Natural killer cell (primary cell): ENCODE results near the gene INPPL1. TPM values are rescaled to one million over a fixed set of nuclear protein-coding genes. Genes with fewer than 3 reads are reported as not detected.
"Not testable (repeated sequence)": the region's sequence is repeated elsewhere in the genome, so short reads cannot be mapped to it uniquely, and the experiment has no call there.

Experiments
- ATAC-seq, 3 donors: fragments of 150-1000 bp in 2 of 3; fragments of 200-7000 bp in 1 of 3; cut with Tn5 transposase; 1 replicate in 1 of 3; 2 replicates in 2 of 3; pipeline ENCODE4 v1.10.0; 2021; ENCODE audit warnings: mild to moderate bottlenecking in 2 of 3, moderate library complexity in 2 of 3
- DNase-seq, 2 donors: peaks; one replicate each; pipeline versions ENCODE4 v3.0.0 to v3.0.0-alpha.2; 2013 to 2021; ENCODE audit warnings: mixed read lengths in 1 of 2
- H3K27ac ChIP-seq: one replicate; pipeline ENCODE4 v1.5.1; 2013; ENCODE audit warnings: mild to moderate bottlenecking, low read length
- H3K27me3 ChIP-seq: one replicate; pipeline ENCODE4 v1.6.1; 2013; ENCODE audit warnings: low read length; ENCODE audit not compliant: control insufficient read depth, insufficient read depth
- H3K36me3 ChIP-seq: one replicate; pipeline ENCODE4 v1.6.1; 2013; ENCODE audit warnings: low read length; ENCODE audit not compliant: control insufficient read depth, insufficient read depth
- H3K4me1 ChIP-seq: one replicate; pipeline ENCODE4 v1.6.1; 2013; ENCODE audit warnings: low read length; ENCODE audit not compliant: control insufficient read depth, insufficient read depth
- H3K4me3 ChIP-seq: one replicate; pipeline ENCODE4 v1.5.1; 2013; ENCODE audit warnings: low read length
- H3K9me3 ChIP-seq: one replicate; pipeline ENCODE4 v1.6.1; 2013; ENCODE audit warnings: low read length; ENCODE audit not compliant: control insufficient read depth, insufficient read depth
- H3K27ac Mint-ChIP-seq, 2 donors: one replicate each; pipeline ENCODE4 v1.8.0; 2022; ENCODE audit warnings: mild to moderate bottlenecking in 2 of 2, mixed read lengths in 2 of 2, moderate library complexity in 1 of 2
- H3K27me3 Mint-ChIP-seq, 2 donors: one replicate each; pipeline ENCODE4 v1.8.0; 2022; ENCODE audit warnings: low read depth in 2 of 2, mixed read lengths in 2 of 2
- H3K36me3 Mint-ChIP-seq: one replicate; pipeline ENCODE4 v1.8.0; 2022; ENCODE audit warnings: mixed read lengths
- H3K4me1 Mint-ChIP-seq, 2 donors: one replicate each; pipeline ENCODE4 v1.8.0; 2022; ENCODE audit warnings: mixed read lengths in 2 of 2
- H3K4me3 Mint-ChIP-seq: one replicate; pipeline ENCODE4 v1.8.0; 2022; ENCODE audit warnings: mild to moderate bottlenecking, moderate library complexity, mixed read lengths
- H3K9me3 Mint-ChIP-seq, 2 donors: one replicate each; pipeline ENCODE4 v1.8.0; 2022; ENCODE audit warnings: mixed read lengths in 2 of 2
- CTCF ChIP-seq: fragments of 200-600 bp; IDR thresholded peaks from one replicate; pipeline ENCODE4 v1.8.0; 2022; ENCODE audit warnings: antibody characterized with exemption
- WGBS: methylation state at CpG from one replicate; pipeline ENCODE4 v1.1.7; 2013; ENCODE audit warnings: missing lambda C conversion rate; ENCODE audit not compliant: insufficient coverage; 5-methylcytosine and 5-hydroxymethylcytosine counted together
- intact Hi-C: fragments of 100-400 bp; cut with micrococcal nuclease; formaldehyde crosslinking; loops from one replicate; pipeline ENCODE4 v1.14.2; 2022
- total RNA-seq, 4 donors: library from RNA; stranded (reverse); fragments of 120-200 nt in 1 of 4; gene quantifications; one replicate each; pipeline versions ENCODE4 v1.2.3 to v1.2.4, GENCODE V29; 2013 to 2022

INPPL1 gene
- total RNA-seq, 3 donors from 2014 or later (not counting 1 experiment from before 2014, with no cell fraction given) = 193 to 207 (median 195) TPM

GRCh38 chr11:72195518-72196270, 28.9 kb upstream of the INPPL1 start:
- Histone ChIP-seq H3K27me3 (no peaks in the 10 kb centered on the region), H3K27ac (no peak overlapping the region), H3K4me3 (no peak overlapping the region), H3K9me3 (no peaks in the 10 kb centered on the region), H3K4me1 (no peaks in the 10 kb centered on the region), H3K36me3 (no peaks in the 10 kb centered on the region)
- 87% methylated on average over 12 of the region's 12 CpGs for WGBS
- Mint-ChIP-seq H3K36me3 (no peaks in the 10 kb centered on the region), H3K27me3 (no peaks in the 10 kb centered on the region), H3K9me3 (no peaks in the 10 kb centered on the region), H3K27ac (no peak overlapping the region), H3K4me3 (no peak overlapping the region), H3K4me1 (no peaks in the 10 kb centered on the region)
- no peak for TF ChIP-seq CTCF
- ATAC-seq (no peak), DNase-seq (no peak)
- intact Hi-C loops = no loop called here

- H3K36me3 Mint-ChIP-seq, H3K27ac ChIP-seq: not testable (repeated sequence)
Measured at GRCh38 chr11:72201445-72201844, 23.1 kb upstream of the INPPL1 start.

GRCh38 chr11:72202571-72202970, 22.0 kb upstream of the INPPL1 start:
- 97% methylated on average over 6 of the region's 6 CpGs for WGBS
- H3K27ac Mint-ChIP-seq = no peak overlapping the region
- no peaks in the 10 kb centered on the region for H3K4me1 Mint-ChIP-seq
- DNase-seq (no peak), ATAC-seq (no peak)
- no peak overlapping the region for H3K4me3 ChIP-seq
- no peaks in the 10 kb centered on the region for H3K36me3 Mint-ChIP-seq
- no peak overlapping the region for H3K4me3 Mint-ChIP-seq
- H3K27ac ChIP-seq = no peak overlapping the region
- H3K9me3 ChIP-seq = no peaks in the 10 kb centered on the region
- intact Hi-C loops = no loop called here
- no peaks in the 10 kb centered on the region for H3K4me1 ChIP-seq
- no peaks in the 10 kb centered on the region for H3K9me3 Mint-ChIP-seq
- no peaks in the 10 kb centered on the region for H3K36me3 ChIP-seq
- H3K27me3 Mint-ChIP-seq = peaks cover 0 to 2% of the 10 kb centered on the region in 2 donors
- TF ChIP-seq CTCF = no peak
- no peaks in the 10 kb centered on the region for H3K27me3 ChIP-seq

More at GRCh38 chr11:72201445-72201844, 23.1 kb upstream of the INPPL1 start:
- H3K9me3 Mint-ChIP-seq, H3K27me3 Mint-ChIP-seq, H3K9me3 ChIP-seq, H3K27ac Mint-ChIP-seq, intact Hi-C loops, H3K4me3 ChIP-seq, H3K4me1 ChIP-seq, ATAC-seq, H3K4me1 Mint-ChIP-seq, H3K27me3 ChIP-seq, H3K36me3 ChIP-seq, DNase-seq, H3K4me3 Mint-ChIP-seq: not testable (repeated sequence)
- 93% methylated on average over 33 of the region's 43 CpGs for WGBS

GRCh38 chr11:72203163-72203562, 21.4 kb upstream of the INPPL1 start:
- Mint-ChIP-seq H3K4me1 (no peaks in the 10 kb centered on the region), H3K9me3 (no peaks in the 10 kb centered on the region), H3K27ac (no peak overlapping the region), H3K27me3 (peaks cover 0 to 2% of the 10 kb centered on the region in 2 donors), H3K36me3 (no peaks in the 10 kb centered on the region), H3K4me3 (no peak overlapping the region)
- no peak overlapping the region for H3K4me3 ChIP-seq
- no peaks in the 10 kb centered on the region for H3K27me3 ChIP-seq
- DNase-seq = no peak
- no peaks in the 10 kb centered on the region for H3K9me3 ChIP-seq
- no peak overlapping the region for H3K27ac ChIP-seq
- no peak for ATAC-seq
- intact Hi-C loops = no loop called here
- H3K4me1 ChIP-seq = no peaks in the 10 kb centered on the region
- WGBS = 67% methylated on average over 2 of the region's 2 CpGs
- TF ChIP-seq CTCF = no peak
- no peaks in the 10 kb centered on the region for H3K36me3 ChIP-seq
